HG03108 (cell line): ENCODE data around the gene MOCS1.

Experiments
- ATAC-seq: cut with Tn5 transposase; IDR thresholded peaks from one replicate; pipeline ENCODE4 v1.9.1; 2021; ENCODE audit warnings: moderate library complexity; ENCODE audit not compliant: unreplicated experiment

The MOCS1 gene

GRCh38 chr6:39925191-39925930, 8.9 kb downstream of the MOCS1 start:
- no peak for ATAC-seq

- ATAC-seq = no peak
Measured at GRCh38 chr6:39924283-39924682, 10.0 kb downstream of the MOCS1 start.

- no peak for ATAC-seq
Measured at GRCh38 chr6:39923861-39924260, 10.4 kb downstream of the MOCS1 start.

- no peak for ATAC-seq
Measured at GRCh38 chr6:39923394-39923793, 10.9 kb downstream of the MOCS1 start.

- no peak for ATAC-seq
Measured at GRCh38 chr6:39922821-39923220, 11.4 kb downstream of the MOCS1 start.

GRCh38 chr6:39920157-39920556, 14.1 kb downstream of the MOCS1 start:
- no peak for ATAC-seq

GRCh38 chr6:39918831-39919230, 15.4 kb downstream of the MOCS1 start:
- no peak for ATAC-seq

- ATAC-seq = no peak
Measured at GRCh38 chr6:39917981-39918380, 16.3 kb downstream of the MOCS1 start.

GRCh38 chr6:39917329-39917728, 16.9 kb downstream of the MOCS1 start:
- no peak for ATAC-seq

- ATAC-seq = no peak
Measured at GRCh38 chr6:39915866-39916265, 18.4 kb downstream of the MOCS1 start.

GRCh38 chr6:39914239-39914638, 20.0 kb downstream of the MOCS1 start:
- no peak for ATAC-seq

- no peak for ATAC-seq
Measured at GRCh38 chr6:39913391-39913916, 20.8 kb downstream of the MOCS1 start.

GRCh38 chr6:39912446-39912845, 21.8 kb downstream of the MOCS1 start:
- no peak for ATAC-seq

GRCh38 chr6:39911513-39912125, 22.6 kb downstream of the MOCS1 start:
- no peak for ATAC-seq

GRCh38 chr6:39910744-39911143, 23.5 kb downstream of the MOCS1 start:
- no peak for ATAC-seq

- ATAC-seq = no peak
Measured at GRCh38 chr6:39910164-39910563, 24.1 kb downstream of the MOCS1 start.

- ATAC-seq = no peak
Measured at GRCh38 chr6:39909701-39910100, 24.6 kb downstream of the MOCS1 start.

GRCh38 chr6:39908838-39909583, 25.3 kb downstream of the MOCS1 start:
- no peak for ATAC-seq

- no peak for ATAC-seq
Measured at GRCh38 chr6:39907871-39908575, 26.2 kb downstream of the MOCS1 start.

- no peak for ATAC-seq
Measured at GRCh38 chr6:39906318-39906761, 27.9 kb downstream of the MOCS1 start.

- ATAC-seq = no peak
Measured at GRCh38 chr6:39905640-39905975, 28.7 kb downstream of the MOCS1 start.
